Embryonic facial prominence (tissue), 1 donor: ENCODE measurements around the gene LMTK2.

Source experiments
- DNase-seq: peaks from one replicate; pipeline ENCODE4 v3.0.0-alpha.2; 2016; ENCODE audit errors: extremely low spot score

LMTK2 gene

GRCh38 chr7:98175260-98175940 is 68.7 kb downstream of the LMTK2 start:
- no peak for DNase-seq

- DNase-seq: no peak
Observed at GRCh38 chr7:98177553-98177952, 70.9 kb downstream of the LMTK2 start.

DNA sequence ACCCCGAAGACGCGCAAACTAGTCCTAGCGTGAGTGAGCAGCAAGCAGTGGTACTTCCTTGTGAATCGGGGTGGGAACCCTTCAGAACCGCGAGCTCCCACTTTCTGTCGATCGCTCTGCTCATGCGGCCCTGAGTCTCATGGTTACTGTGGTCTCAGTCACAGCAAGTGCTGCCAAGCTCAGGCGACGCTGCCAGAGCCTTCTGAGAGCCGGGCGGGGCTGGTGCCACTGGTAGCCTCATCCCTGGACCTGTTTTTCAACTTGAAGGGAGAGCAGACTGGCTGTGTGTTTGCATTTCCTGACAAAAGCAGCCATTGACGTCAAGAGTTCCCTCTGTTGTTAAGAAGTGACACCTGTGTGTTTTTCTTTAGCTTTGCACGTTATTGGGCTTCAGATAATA is 71.7 kb downstream of the LMTK2 start:
- DNase-seq: no peak

DNA sequence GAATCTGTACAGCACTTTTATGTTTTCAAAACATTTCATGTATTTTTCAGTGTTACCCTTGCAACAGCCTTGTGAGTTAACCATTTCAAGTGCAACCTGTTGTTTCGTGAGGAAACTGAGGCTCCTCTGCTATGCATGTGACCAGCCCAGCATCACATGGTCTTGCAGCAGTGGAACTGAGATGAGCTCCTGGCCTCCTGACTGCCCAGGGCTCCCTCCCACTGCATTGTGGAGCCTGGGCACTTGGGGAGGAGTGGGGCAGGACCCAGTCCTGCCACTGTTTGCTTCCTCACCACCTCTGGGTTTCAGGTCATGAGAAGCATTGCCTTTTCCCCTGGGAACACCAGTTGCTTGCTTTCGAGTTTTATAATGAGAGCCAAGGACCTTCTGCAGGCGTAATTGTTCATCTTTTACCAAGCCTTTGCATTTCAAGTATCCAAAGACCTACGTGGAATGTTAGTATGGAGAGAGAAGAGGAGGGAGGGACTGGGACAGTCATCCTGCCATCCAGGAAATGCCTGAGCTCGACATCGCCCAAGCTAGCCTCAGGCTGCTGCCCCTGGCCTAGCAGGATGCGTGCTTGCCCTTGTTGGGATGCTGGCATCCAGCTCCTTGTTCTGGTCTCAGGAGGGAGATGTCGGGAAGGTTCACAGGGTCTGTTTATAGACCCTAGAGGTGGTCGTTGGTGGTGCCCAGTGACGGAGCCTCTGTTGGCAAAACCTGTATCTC is 72.3 kb downstream of the LMTK2 start:
- no peak for DNase-seq

- no peak for DNase-seq
Observed at GRCh38 chr7:98180751-98181150, 74.1 kb downstream of the LMTK2 start.

DNA sequence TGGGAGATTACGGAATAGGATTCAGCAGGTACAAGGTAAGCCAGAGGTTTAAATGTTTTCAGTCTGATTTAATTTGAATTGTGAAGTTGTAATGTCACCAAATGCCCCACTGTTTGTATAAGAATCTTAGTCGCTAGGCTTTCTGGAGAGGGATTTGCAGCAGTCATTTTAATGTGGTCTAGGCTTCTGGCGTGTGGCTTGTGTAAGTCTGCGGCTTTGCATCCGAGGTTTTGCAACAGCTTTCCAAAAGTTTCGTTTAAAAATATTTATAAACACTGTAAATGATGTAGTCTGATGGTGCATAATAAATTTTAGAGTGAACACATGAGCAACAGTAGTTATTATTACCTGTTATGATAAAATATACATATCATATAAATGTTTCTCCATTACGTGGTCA is 78.4 kb downstream of the LMTK2 start:
- DNase-seq: no peak

- no peak for DNase-seq
Observed at GRCh38 chr7:98186452-98187137, 79.9 kb downstream of the LMTK2 start.

DNA sequence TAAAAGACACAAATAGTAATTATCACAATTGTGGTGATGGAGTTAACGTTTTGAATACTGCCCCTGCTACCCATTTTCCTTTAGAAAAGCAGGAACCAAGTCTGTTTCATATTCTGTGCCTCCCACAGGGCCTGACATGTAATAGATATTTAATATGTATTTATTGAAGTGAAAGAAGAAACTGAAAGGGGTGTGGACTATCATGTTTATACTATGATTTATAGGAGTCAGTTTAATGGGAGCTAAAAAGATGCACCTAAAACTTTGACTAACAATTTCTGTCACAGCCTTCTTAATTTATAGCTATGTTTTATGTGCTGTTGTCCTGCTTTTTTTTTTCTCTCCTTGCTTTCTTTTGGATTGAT is 80.5 kb downstream of the LMTK2 start:
- DNase-seq: no peak

GRCh38 chr7:98189559-98189958 is 82.9 kb downstream of the LMTK2 start:
- DNase-seq: no peak

- DNase-seq: no peak
Observed at GRCh38 chr7:98191668-98192431, 85.2 kb downstream of the LMTK2 start.

GRCh38 chr7:98192781-98193457 is 86.3 kb downstream of the LMTK2 start:
- DNase-seq: no peak

- no peak for DNase-seq
Observed at GRCh38 chr7:98193474-98194180, 87.0 kb downstream of the LMTK2 start.

- no peak for DNase-seq
Observed at GRCh38 chr7:98194186-98194585, 87.5 kb downstream of the LMTK2 start.

GRCh38 chr7:98194672-98195457 is 88.2 kb downstream of the LMTK2 start:
- no peak for DNase-seq

GRCh38 chr7:98196706-98197605 is 90.3 kb downstream of the LMTK2 start:
- no peak for DNase-seq

DNA sequence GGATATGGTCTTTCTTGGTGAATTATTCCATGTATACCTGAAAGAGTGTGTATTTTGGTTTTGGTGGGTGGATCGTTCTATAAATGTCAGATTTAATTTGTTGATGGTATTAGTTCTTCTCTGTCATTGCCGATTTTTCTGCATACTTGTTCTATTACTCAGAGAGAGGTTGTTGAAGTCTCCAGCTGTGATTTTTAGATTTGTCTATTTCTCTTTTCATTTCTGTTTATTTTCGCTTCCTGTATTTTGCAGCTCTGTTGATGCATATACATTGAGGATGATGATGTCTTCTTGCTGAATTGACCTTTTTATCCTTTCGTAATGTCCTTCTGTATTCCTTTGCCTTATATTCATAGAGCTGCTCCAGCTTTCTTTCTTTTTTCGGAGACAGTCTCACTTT is 92.5 kb downstream of the LMTK2 start:
- DNase-seq: no peak

- DNase-seq: no peak
Observed at GRCh38 chr7:98200364-98200763, 93.7 kb downstream of the LMTK2 start.

DNA sequence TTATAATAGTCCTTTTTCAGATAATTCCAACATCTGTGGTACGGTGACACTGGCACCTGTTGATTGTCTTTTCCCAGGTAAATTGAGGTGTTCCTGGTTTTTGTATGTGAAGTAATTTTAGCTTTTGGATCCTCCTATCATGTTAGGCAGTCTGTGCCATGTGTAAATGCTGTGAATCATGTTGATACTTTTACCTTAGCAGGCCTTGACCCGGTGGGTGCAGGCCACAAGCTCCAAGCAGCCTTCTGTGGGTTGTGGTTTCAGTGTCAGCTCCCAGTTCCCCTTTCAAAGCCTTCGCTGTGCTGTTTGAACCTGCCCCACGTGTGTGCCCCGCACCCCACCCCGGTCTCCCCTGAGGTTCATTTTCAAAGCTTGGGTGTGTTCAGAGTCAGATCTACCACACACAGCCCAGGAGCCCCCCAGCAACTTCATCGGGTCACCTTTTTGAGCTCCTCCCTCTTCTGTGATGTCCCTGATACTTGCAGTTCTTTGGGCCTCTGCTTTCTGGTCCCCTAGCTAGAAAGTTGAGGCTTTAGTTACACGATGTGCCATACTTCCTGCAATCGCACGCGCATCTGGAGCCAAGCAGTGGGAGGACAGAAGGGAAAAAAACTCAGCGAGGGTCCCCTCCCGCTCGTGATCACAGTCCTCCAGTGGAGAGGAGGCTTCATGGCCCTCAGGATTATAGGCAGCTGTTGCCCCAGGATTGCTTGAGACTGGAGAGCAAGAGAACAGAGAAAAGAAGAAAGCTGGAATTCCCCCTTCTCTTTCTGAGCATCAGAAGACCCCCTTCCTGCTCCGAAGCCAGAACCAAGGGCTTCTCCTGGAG is 95.9 kb downstream of the LMTK2 start:
- DNase-seq: no peak
